ENCODE data around the gene MAFG. TPM values are rescaled to one million over a fixed set of nuclear protein-coding genes. Genes with fewer than 3 reads are reported as not detected.

The MAFG gene
- total RNA-seq, 1 donor from 2014 or later = 24.1 TPM

DNA sequence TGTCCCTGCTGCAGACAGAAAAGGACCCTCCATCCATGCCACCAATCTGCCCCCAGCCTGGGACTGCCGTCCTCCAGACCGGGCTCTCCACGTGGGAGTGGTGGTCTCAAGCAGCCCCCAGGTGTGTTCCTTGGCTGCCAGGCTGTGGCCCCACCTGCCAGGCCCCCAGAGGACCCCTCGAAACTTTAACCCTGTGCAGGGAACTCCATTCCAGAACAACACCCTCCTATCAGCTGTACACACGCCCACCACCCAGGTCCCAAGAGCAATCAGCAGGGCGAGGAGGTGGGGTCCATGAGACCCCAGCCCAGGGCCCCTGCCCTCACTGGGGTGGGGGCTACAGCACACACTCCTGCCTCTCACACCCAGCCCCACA, 8.2 kb upstream of the MAFG start:
- no peak for DNase-seq (ENCODE audit: low read depth, low spot score)
- Mint-ChIP-seq H3K9me3 (no peaks in the 10 kb centered on the region), H3K27me3 (ENCODE audit: low read depth) (no peaks in the 10 kb centered on the region), H3K36me3 (ENCODE audit: low read depth) (no peaks in the 10 kb centered on the region), H3K27ac (ENCODE audit: unreplicated experiment) (no peak overlapping the region), H3K4me3 (peak overlapping the region; percentile 84), H3K4me1 (peaks cover 23% of the 10 kb centered on the region)
- TF ChIP-seq, protein P1, sequence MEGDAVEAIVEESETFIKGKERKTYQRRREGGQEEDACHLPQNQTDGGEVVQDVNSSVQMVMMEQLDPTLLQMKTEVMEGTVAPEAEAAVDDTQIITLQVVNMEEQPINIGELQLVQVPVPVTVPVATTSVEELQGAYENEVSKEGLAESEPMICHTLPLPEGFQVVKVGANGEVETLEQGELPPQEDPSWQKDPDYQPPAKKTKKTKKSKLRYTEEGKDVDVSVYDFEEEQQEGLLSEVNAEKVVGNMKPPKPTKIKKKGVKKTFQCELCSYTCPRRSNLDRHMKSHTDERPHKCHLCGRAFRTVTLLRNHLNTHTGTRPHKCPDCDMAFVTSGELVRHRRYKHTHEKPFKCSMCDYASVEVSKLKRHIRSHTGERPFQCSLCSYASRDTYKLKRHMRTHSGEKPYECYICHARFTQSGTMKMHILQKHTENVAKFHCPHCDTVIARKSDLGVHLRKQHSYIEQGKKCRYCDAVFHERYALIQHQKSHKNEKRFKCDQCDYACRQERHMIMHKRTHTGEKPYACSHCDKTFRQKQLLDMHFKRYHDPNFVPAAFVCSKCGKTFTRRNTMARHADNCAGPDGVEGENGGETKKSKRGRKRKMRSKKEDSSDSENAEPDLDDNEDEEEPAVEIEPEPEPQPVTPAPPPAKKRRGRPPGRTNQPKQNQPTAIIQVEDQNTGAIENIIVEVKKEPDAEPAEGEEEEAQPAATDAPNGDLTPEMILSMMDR (conservative IDR thresholded peaks at IDR 0.05) = no peak

DNA sequence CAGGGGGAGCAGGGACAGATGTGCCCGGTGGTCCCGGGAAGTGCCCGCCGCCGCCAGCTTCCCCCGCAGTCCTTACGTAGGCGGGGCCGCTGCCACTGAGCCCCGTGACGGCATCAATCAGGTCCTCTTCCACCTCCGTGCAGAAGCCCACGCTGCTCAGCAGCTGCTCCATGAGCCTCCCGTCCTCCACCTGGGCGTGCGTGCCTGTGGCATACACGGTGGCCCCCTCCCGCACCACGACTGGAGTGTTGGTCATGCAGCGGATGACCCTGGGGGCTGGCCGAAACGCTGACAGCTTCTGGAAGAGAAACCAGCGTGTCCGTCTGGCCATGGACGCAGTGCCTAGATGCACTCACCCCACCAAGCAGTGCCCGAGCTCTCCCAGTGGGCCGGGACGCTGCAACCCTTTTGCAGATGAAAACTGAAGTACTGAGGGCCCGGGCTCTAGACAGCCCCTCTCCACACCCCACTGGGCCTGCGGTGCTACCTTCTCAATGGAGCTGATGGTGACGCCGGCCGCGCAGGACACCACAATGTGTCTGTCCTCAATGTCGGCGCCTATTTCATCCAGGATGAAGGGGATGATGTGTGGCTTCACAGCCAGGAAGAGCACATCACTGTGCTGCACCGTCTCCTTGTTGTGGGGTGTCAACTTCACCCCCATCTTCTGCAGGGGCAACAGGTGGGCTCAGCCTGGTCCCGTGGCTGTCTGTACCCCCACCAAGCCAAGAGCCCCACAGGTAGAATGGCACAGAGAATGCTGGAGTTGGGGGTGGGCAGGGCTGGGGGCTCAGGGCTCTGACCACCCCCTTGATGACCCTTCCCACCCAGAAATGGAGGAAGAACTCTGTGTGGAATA, 7.5 kb upstream of the MAFG start:
- TF ChIP-seq, protein P1 (conservative IDR thresholded peaks at IDR 0.05) = no peak
- no peaks in the 10 kb centered on the region for H3K9me3 Mint-ChIP-seq
- peaks cover 23% of the 10 kb centered on the region for H3K4me1 Mint-ChIP-seq
- no peaks in the 10 kb centered on the region for H3K36me3 Mint-ChIP-seq (ENCODE audit: low read depth)
- no peak overlapping the region for H3K27ac Mint-ChIP-seq (ENCODE audit: unreplicated experiment)
- H3K27me3 Mint-ChIP-seq (ENCODE audit: low read depth) = no peaks in the 10 kb centered on the region
- peak overlapping the region; percentile 84 for H3K4me3 Mint-ChIP-seq
- no peak for DNase-seq (ENCODE audit: low read depth, low spot score)

- Mint-ChIP-seq H3K27me3 (ENCODE audit: low read depth) (peaks cover 2% of the 10 kb centered on the region), H3K4me1 (peaks cover 23% of the 10 kb centered on the region), H3K36me3 (ENCODE audit: low read depth) (no peaks in the 10 kb centered on the region), H3K4me3 (peak overlapping the region; percentile 74), H3K9me3 (no peaks in the 10 kb centered on the region), H3K27ac (ENCODE audit: unreplicated experiment) (no peak overlapping the region)
- TF ChIP-seq, protein P1 (conservative IDR thresholded peaks at IDR 0.05) = no peak
- no peak for DNase-seq (ENCODE audit: low read depth, low spot score)
Measured at GRCh38 chr17:81934098-81934757, 6.7 kb upstream of the MAFG start.

GRCh38 chr17:81933178-81933699, 5.7 kb upstream of the MAFG start:
- H3K27ac Mint-ChIP-seq (ENCODE audit: unreplicated experiment) = no peak overlapping the region
- no peaks in the 10 kb centered on the region for H3K36me3 Mint-ChIP-seq (ENCODE audit: low read depth)
- DNase-seq (ENCODE audit: low read depth, low spot score) = no peak

GRCh38 chr17:81932333-81932983, 4.9 kb upstream of the MAFG start:
- Mint-ChIP-seq H3K27ac (ENCODE audit: unreplicated experiment) (no peak overlapping the region), H3K4me3 (peak overlapping the region; percentile 77), H3K27me3 (ENCODE audit: low read depth) (peaks cover 7% of the 10 kb centered on the region), H3K9me3 (no peaks in the 10 kb centered on the region), H3K4me1 (peaks cover 12% of the 10 kb centered on the region), H3K36me3 (ENCODE audit: low read depth) (no peaks in the 10 kb centered on the region)
- TF ChIP-seq, protein P1 (conservative IDR thresholded peaks at IDR 0.05) = no peak
- no peak for DNase-seq (ENCODE audit: low read depth, low spot score)

More at GRCh38 chr17:81933178-81933699, 5.7 kb upstream of the MAFG start:
- TF ChIP-seq, protein P1 (conservative IDR thresholded peaks at IDR 0.05) = no peak
- Mint-ChIP-seq H3K27me3 (ENCODE audit: low read depth) (peaks cover 7% of the 10 kb centered on the region), H3K4me3 (peak overlapping the region; percentile 57), H3K9me3 (no peaks in the 10 kb centered on the region), H3K4me1 (peaks cover 19% of the 10 kb centered on the region)
